ENCODE results near the gene PGGHG. TPM values are rescaled to one million over a fixed set of nuclear protein-coding genes. Genes with fewer than 3 reads are reported as not detected.

Gene PGGHG
- total and polyA plus RNA-seq, 3 donors from 2014 or later, result 8.2 to 32.5 (median 26.5) TPM

DNA sequence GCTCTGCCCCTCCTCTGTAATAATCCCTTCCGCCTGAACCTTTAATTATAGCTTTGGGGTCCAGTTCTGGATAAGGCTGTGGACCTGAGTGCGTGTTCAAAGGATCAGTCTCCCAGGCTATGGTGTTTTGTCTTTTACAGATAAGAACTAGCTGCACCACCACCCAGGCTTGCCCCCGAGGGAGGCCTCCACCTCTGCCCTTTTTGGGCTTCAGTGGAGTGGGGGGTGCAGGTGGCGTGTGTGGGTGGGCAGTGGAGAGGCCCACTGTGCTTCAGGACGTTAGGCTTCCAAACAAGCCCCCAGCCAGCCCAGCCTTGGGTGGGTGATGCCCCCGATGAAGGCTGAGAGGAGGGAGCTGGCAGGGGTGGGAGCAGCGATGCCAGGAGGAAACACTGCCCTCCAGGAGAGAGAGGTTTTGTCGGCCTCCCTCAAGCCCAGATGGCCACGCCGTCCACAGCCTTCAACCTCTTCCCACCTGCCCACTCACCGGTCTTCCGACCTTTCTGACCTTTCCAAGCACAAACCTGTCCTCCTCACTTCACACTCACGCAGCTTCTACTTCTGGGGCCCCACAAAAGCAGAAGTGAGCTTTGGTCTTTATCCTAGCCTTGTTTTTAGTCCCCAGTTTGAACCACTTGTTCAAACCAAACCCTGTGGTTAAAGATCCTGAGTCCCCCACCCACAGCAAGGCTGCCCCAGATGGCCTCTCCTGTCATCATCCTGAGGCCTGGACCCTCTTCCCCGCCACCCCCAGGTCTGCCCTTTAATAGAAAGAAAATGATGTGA lies 31.8 kb upstream of the PGGHG start:
- no peak overlapping the region for H3K4me3 ChIP-seq
- 80 to 82% methylated on average over 10 to 14 of the region's 14 CpGs for WGBS, 2 donors
- TF ChIP-seq CTCF (IDR thresholded peaks at IDR 0.05), result no peak
- TF ChIP-seq POLR2A (IDR thresholded peaks at IDR 0.05), result no peak
- intact Hi-C loops (cut with DNase I; ENCODE audit: low total_unique reads), result no loop called here
- H3K9me3 ChIP-seq, result no peaks in the 10 kb centered on the region
- H3K27me3 ChIP-seq, result no peaks in the 10 kb centered on the region
- no peak for DNase-seq
- no peaks in the 10 kb centered on the region for H3K36me3 ChIP-seq (ENCODE audit: low read depth, missing control alignments)
- H3K4me1 ChIP-seq, result no peaks in the 10 kb centered on the region
- no peak overlapping the region for H3K27ac ChIP-seq

GRCh38 chr11:257766-258493 lies 31.0 kb upstream of the PGGHG start:
- H3K27me3 ChIP-seq, result no peaks in the 10 kb centered on the region
- no peaks in the 10 kb centered on the region for H3K36me3 ChIP-seq (ENCODE audit: low read depth, missing control alignments)
- no peaks in the 10 kb centered on the region for H3K4me1 ChIP-seq
- H3K9me3 ChIP-seq, result no peaks in the 10 kb centered on the region
- TF ChIP-seq CTCF (IDR thresholded peaks at IDR 0.05) (no peak), POLR2A (IDR thresholded peaks at IDR 0.05) (no peak)
- no peak overlapping the region for H3K4me3 ChIP-seq
- DNase-seq, result no peak
- intact Hi-C loops (cut with DNase I; ENCODE audit: low total_unique reads), result no loop called here
- H3K27ac ChIP-seq, result no peak overlapping the region
- WGBS, 2 donors, result 83 to 84% methylated on average over 15 of the region's 15 CpGs

- 79 to 84% methylated on average over 10 of the region's 10 CpGs for WGBS, 2 donors
- Histone ChIP-seq H3K27me3 (no peaks in the 10 kb centered on the region), H3K36me3 (ENCODE audit: low read depth, missing control alignments) (no peaks in the 10 kb centered on the region), H3K4me1 (no peaks in the 10 kb centered on the region), H3K9me3 (no peaks in the 10 kb centered on the region), H3K27ac (no peak overlapping the region), H3K4me3 (no peak overlapping the region)
- intact Hi-C loops (cut with DNase I; ENCODE audit: low total_unique reads), result no loop called here
- TF ChIP-seq CTCF (IDR thresholded peaks at IDR 0.05) (no peak), POLR2A (IDR thresholded peaks at IDR 0.05) (no peak)
- no peak for DNase-seq
Observed at GRCh38 chr11:259413-259812, 29.5 kb upstream of the PGGHG start.

- Histone ChIP-seq H3K27ac (no peak overlapping the region), H3K27me3 (no peaks in the 10 kb centered on the region), H3K4me1 (no peaks in the 10 kb centered on the region), H3K4me3 (no peak overlapping the region), H3K36me3 (ENCODE audit: low read depth, missing control alignments) (no peaks in the 10 kb centered on the region), H3K9me3 (no peaks in the 10 kb centered on the region)
- no peak for TF ChIP-seq CTCF (IDR thresholded peaks at IDR 0.05)
- TF ChIP-seq POLR2A (IDR thresholded peaks at IDR 0.05), result no peak
- intact Hi-C loops (cut with DNase I; ENCODE audit: low total_unique reads), result no loop called here
- no peak for DNase-seq
- WGBS, 2 donors, result 88 to 97% methylated on average over 4 of the region's 4 CpGs
Observed at GRCh38 chr11:261624-262023, 27.3 kb upstream of the PGGHG start.
